TTC549 (cell line): ENCODE data around the gene RBM19.
"Not testable (repeated sequence)": the region's sequence is repeated elsewhere in the genome, so short reads cannot be mapped to it uniquely, and the experiment has no call there.

Experiments used
- FAIRE-seq: peaks from 2 replicates; lab custom pipeline; 2012; peaks lifted over from hg19 to GRCh38; lab: Jason Lieb, UNC

The RBM19 gene

DNA sequence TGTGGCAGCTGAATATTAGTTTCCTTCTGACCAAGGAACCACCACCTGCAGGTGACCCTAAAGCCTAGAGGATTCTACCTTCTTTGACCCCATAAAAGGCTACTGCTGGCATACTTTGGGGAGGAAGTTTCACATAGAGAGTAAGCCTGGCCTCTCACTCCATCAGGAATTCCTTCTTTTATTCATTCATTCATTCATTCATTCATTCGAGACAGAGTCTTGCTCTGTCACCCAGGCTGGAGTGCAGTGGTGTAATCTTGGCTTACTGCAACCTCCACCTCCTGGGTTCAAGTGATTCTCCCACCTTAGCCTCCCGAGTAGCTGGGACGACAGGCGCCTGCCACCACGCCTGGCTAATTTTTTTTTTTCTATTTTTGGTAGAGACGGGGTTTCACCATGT, 64.8 kb downstream of the RBM19 start:
- not testable (repeated sequence) for FAIRE-seq

DNA sequence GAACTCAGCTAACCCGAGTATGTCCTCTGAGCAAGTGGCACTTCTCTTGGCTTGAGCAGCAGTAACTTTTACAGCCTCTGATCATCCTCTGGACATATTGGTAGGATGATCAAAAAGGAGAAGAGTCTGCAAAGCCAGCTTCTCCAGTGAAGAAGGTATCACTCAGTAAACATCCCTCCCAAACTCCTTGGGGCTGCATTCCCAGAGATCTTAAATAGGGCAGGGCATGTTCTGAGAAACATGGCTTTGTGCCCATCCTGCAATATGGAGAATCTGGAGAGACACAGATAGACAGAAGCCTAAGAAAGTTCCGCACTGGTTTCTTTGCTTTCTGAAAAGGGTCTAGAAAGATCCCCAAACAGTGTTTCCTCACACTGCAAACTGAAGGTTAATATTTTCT, 65.4 kb downstream of the RBM19 start:
- FAIRE-seq: no peak

DNA sequence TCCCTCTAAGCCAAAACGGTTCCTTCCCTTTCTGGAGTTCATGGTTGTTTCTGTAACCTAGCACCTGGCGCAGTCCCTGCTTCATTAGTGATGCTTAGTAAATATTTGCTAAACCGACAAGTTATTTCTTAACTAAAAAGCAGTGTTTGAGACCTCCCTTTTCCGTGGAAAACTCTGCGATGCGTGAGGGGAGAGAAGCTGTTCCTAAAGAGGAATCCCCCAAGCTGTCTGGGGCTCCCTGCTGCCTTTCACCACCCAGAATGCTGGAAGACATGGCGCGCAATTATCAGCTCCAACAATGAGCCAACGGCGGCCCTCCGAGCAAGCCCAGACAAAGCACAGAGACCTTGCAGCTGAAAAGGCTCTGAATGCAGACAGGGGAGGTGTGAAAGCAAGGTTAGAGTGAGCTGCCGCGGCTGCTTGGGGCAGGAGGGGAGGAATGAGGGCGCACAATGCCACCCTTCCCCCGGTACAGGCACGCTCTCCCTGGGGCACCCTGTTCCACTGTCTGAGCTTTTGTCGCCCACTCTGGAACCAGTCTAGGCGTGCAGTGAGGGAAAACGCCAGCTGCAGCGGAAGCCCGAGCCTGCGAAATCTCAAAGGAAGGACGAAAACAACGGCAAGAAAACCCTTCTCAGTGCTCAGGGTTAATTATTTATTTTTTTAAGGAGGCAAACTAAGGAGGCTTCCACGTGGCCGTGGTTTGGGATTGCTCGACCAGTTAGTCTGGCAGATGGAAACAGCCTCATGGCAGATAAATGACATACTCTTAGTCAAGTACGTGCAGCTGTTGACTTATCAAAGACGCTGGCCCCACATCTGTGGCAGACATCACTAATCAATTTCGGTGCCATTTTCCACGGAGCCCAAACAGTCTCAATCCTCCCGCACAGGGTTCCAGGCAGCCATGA, 66.3 kb downstream of the RBM19 start:
- no peak for FAIRE-seq

DNA sequence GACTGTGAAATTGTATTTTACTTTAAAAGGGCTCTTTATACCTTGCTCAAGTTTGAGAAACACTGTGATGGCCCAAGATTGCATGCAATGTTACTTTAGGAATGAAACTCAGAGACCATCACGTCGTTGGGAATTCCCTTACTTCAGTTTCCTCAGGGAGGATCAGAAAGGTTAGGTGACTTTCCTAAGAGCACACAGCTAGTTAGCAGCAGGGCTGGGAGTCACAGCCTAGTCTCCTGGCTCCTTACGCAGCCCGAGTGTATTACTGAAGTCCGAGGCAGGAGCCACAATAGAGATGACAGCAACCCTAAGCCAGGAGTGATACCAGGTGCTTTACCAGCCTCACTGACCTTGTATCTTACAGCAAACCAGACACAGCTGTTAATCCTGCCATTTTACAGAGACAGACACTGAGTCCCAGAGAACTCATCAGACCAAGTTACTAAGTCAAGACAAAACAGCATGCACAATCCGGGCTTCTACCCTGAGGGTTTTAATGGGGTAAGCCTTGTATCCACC, 67.0 kb downstream of the RBM19 start:
- no peak for FAIRE-seq

DNA sequence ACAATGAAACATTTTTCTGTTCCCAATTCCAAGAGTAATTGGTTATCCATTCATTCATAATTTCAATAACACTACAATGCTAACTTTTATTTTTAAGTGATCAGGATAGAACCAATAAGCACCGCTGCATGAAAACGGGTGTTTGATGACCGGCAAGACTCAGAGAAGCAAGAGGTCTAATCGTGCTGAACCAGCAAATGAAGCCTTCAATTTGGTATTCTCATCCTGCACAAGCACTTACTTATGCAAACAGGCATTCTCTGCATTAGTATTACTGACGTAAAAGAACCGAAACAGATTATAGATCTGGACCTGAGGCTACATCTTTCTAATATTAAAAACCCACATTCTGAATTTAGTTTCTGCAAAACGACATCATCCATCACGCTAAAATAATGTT, 67.7 kb downstream of the RBM19 start:
- FAIRE-seq: no peak

DNA sequence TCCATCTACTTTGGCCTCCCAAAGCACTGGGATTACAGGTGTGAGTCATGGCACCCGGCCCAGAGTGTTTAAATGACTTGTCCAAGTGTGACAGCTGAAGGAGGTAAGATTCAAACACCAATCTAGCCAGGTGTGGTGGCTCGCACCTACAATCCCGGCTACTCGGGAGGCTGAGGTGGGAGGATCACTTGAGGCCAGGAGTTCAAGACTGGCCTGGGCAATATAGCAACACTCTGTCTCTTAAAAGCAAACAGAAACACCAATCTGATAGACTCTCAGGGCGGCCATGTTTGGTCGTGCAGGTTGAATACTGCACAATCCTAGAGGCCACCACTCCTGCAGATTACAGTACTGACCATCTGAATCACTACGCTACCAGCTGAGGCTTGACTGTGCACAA, 68.7 kb downstream of the RBM19 start:
- no peak for FAIRE-seq

DNA sequence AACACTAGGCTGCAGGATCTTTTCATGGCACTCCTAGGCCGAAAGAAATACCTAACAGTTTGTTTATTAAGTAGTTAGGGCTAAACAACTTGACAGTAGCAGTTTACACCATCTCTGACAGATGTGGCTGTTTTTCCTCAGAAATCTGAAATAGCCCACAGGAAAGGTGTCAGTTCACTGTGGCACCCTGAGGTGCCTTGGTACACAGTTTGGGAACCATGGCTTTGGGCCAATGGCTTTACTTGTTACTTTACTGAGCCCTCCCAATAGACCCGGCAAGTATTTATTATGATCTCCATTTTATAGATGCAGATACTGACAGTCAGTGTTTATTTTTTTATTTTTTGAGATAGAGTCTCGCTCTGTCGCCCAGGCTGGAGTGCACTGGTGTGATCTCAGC, 69.3 kb downstream of the RBM19 start:
- FAIRE-seq: no peak

DNA sequence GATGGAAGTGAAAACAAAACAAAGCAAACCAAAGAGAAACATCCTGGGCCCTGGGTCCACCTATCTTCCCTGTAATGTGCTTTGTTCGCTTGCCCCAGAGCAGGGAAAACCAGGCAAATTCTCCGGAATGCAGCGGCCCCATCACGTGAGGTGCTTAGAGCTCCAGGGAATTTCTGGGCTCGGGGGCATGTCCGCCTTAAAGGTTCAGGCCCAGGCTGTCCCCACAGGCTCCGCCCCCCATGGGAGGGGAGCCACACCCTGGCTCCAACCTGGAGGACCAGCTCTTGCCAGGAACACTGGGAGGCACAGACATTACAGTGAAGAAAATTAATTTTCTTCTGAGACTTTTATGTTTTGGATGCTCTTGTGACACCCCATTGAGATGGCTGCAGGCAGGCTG, 69.9 kb downstream of the RBM19 start:
- FAIRE-seq: no peak

DNA sequence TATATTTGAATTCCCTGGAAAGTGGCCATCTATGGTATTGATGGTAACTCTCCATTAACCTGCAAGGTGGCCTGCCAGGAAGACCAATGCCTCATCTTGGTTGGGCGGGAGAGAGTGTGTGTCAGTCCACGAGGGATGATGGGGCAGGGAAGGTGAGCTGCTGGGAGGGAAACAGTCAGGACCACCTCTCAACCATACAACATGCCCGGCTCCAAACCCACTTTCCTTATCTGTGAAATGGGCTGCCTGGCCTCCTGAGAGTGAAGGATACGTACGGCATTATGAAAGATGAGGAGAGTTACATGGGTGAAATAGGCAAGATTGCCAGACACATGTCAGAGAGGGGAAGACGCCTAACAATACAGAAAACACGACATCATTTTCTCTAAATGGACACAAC, 70.9 kb downstream of the RBM19 start:
- FAIRE-seq: no peak

DNA sequence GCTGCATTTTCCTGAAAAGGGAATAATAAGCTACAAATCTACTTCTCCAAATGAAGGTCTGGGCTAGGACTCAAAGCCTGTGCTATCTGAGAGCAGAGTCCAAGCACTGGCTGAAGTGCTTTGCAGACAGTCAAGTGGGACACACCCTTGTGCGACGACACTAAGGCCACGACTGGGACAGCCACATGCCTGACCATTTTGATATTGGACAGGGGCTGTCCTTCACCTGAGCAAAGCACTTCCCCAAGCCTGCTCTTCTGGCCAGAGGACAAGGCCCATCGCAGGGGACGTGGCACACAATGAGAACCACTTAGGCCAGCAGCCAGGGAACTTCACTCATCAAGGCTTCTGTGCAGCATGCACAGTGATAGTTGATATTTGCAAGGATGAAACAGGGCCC, 71.4 kb downstream of the RBM19 start:
- FAIRE-seq: no peak

DNA sequence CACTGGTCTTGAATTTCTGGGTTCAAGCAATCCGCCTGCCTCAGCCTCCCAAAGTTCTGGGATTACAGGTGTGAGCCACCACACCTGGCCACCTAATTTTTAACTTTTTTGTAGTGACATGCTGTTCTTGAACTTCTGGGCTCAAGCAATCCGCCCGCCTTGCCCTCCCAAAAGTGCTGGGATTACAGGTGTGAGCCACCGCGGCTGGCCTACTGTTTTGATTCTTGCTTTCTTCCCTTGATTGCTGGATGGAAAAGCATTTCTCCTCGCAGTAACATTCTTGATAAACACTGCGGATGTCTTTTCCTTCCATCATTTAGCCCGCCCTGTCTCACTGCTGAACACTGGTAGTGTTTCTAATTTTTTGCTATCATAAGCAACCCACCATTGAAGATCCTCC, 72.9 kb downstream of the RBM19 start:
- no peak for FAIRE-seq

DNA sequence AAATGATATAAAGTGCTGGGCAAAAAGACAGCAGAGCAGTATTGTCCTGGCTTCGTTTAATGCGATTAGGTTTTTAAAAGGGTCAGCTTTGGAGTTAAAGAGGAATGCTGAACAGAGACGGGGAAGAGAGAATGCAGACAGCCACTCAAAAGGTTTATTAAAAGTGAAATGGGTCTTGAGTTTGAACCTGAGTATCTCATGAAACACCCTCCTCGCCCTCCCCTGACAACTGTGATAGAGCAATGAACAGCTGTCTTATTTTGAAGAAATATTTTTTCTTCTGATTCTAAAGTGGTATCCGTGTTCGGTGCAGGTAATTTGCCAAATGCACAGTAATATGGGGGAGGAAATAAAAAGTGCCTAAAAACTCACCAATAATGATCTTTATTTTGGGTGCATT, 73.6 kb downstream of the RBM19 start:
- no peak for FAIRE-seq

DNA sequence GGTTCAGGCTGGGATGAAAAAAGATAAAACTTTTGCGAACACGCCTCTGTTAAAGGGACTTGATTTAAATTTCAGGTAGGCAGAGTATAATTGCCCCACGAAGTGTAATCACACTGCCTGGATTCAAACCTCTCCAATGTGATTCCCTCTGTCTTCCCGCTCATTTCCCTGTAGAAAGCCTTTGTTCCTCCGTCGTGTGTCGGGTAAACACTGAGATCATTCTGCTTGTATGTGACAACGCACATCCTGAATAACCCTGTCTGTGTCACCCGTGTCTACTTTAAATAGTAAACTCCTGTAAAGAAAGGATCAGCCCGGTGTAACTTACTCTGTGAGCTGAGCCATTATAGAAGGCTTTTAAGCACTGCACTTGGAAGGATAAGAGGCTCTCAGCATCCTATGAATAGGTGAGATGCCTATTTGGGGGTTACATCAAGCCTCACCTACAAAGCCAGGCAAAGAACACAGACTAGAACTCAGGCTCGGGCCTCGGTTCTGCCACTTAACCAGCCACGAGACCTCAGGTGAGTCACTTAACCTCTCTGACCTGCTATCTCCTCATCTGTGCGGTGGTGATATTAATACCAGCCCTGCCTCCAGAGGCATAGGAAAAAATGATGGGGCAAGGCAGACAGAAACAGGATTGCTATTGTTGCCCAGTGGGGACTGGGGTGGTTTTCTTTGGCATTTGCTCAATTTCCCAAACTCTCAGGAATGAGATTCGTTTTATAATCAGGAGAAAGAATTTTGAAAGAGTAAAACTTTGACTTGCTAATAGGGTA, 74.2 kb downstream of the RBM19 start:
- FAIRE-seq: no peak

DNA sequence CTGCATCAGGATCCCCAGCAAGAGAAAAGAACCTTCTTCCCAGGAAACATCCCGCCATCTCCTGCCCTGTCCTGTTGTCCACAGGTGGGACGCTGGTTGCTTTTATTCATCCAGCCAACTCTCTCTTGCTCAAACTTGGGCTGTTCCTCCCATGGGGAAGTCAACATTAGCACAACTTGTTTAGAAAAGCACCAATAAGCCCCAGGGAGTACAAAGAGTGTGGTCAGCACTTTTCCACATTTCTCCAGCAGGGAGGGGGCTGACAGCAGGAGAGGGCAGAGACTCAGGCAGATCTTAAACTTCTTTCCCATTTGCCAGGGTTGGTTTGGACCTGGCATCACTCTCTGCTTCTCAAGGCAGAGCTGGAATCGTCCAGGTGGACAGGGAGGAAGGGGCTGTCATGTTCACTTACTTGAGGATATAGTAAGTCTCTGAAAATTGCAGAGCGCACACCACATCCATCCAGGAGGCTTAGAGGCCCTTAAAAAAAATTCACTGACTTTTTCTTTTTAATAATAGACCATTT, 74.9 kb downstream of the RBM19 start:
- no peak for FAIRE-seq

DNA sequence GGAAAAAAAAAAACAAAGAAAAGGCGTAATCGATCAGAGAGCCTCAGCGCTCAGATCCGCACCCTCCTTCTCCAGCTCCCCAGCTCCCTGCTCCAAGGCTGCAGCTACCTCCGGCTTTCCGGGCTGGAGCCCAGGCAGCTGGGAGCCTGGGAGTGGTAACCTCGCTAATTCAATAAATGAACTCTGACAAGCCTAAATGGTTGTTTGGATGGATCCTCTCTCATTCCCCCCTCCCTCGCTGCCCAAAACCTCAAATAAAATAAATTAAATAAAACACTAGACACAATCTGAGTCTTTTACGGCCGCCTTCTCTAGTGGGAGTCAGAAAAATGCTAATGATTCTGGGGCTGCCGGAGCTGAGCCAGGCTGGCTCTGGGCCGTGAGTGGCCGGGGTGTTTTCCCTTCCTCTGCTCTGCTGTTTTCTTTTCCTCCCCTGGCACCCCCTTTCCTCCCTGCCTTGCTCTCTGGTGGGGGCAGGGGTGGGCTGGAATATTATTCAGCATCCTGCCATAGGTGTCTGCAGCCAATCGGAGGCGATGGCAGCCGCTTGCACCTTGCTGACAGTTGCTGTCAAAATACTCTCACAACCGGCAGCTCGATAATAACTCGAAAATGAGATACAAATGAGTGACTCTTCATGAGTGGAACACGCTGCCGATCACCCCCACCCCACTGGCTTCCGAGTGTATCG, 76.1 kb downstream of the RBM19 start:
- FAIRE-seq: no peak

DNA sequence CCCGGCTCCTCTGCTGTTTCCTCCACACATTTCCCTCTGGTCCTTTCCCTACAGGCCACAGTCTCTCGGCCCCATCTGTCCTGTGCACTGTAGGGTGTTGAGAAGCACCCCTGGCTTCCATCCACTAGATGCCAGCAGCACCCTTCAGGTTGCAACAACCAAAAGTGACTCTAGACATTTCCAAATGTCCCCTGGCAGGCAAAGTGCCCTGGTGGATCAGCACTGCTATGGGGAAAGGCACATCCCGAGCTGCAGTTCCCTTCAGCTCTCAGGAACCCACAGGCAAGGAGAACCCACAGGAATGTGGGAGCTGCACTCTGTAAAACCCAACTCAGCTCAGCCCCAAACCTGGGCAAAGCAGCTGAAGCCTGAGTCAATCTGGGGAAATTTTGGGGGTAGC, 77.0 kb downstream of the RBM19 start:
- no peak for FAIRE-seq

DNA sequence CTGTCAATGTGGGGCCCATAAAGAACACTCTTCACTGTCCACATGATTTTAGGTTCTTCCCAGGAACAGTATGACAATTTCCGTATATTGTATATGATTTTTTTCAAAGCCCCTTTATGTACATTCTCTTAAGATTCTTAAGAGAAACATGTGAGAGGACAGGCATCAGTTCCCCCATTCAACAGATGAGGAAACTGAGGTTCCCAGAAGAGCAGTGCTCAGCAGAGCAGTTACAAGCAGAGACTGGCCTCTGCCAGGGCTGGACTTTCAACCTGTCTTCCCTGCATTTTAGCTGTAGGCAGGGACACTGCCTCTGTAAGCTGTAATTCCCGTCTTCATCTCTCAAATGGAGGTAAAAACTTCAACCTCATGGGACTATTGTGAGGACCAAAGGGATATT, 77.7 kb downstream of the RBM19 start:
- FAIRE-seq: no peak

DNA sequence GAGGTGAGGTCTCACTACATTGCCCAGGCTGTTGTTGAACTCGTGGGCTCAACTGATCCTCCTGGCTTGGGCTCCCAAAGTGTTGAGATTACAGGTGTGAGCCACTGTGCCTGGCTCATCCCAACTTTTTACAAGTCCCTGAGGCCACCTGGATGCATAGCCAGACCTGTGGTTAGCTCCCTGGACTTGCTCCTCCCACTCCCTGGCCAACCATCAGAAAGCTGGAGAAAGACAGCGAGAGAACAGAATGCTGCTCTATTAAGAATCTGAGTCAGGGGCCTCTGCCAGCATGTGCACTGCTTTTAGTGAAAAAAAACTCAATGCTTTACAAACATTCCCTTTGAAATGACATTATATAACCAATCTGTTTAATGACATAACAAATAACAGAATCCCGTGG, 78.2 kb downstream of the RBM19 start:
- FAIRE-seq: no peak

DNA sequence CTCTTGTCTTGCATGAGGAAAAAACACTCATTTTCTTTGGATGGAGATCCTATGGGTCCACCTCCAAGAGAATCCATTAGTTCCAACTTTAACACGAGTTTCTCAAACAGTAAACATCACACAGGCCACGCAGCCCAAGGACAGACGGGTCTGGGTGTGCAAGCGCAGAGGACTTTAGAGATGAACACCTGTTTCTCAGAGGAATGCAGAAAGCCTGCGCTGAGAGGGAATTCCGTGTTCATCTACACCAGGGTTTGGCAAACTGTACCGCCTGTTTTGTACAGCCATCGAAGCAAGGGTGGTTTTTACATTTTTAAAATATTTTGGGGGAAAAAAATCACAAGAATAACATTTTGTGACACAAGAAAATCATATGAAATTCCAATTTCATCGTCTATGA, 79.4 kb downstream of the RBM19 start:
- FAIRE-seq: no peak

DNA sequence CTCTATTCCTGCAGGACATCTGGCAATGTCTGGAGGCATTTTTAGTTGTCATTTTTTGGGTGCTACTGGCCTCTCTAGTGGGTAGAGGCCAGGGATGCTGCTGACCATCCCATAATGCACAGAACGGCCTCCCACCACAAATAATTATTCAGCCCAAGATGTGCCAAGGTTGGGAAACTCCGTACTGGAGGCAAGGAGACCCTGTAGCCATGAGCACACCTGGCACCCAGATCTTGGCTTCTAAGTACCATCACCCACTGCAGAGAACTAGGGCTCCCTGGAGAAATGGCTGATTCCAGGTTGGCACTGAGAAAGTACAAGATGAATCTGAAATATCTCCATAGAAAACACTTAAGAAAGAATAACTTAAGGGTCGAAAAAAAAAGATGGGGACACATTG, 81.7 kb downstream of the RBM19 start:
- no peak for FAIRE-seq

DNA sequence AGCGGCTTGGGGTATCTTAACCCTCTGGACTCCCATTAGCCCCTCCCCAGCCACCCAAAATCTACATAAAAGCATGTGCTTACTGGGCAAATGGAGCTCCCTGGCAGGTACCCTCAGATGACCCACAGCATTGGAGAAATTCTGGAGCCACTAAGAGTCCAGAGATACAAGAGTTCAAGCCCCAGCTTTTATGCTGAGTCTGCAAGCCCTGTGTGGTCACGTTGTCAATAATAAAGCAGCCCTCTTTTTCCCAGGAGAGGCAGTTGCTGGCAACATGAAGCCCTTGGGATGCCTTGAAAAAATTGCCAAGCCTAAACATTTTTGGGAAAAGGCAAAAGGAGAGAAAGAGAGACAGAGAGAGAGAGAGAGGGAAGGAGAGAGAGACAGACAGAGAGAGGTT, 83.4 kb downstream of the RBM19 start:
- no peak for FAIRE-seq
